NCI-H1048 (cell line): Measurements from ENCODE around the gene RIOX2.

Experiments
- DNase-seq: peaks from one replicate; lab custom pipeline; 2025; lab: John Stamatoyannopoulos, UW

The RIOX2 gene

GRCh38 chr3:97954228-97954827 lies 17.9 kb downstream of the RIOX2 start:
- no peak for DNase-seq

- DNase-seq = no peak
Observed at GRCh38 chr3:97952872-97953271, 19.4 kb downstream of the RIOX2 start.

- DNase-seq = no peak
Observed at GRCh38 chr3:97952280-97952679, 20.0 kb downstream of the RIOX2 start.

- DNase-seq = no peak
Observed at GRCh38 chr3:97950360-97950759, 21.9 kb downstream of the RIOX2 start.

- no peak for DNase-seq
Observed at GRCh38 chr3:97949743-97950142, 22.5 kb downstream of the RIOX2 start.

- DNase-seq = no peak
Observed at GRCh38 chr3:97949110-97949485, 23.1 kb downstream of the RIOX2 start.

- no peak for DNase-seq
Observed at GRCh38 chr3:97948351-97949109, 23.7 kb downstream of the RIOX2 start.

- DNase-seq = no peak
Observed at GRCh38 chr3:97942801-97943546, 29.3 kb downstream of the RIOX2 start.

GRCh38 chr3:97940034-97940433 lies 32.2 kb downstream of the RIOX2 start:
- DNase-seq = no peak

GRCh38 chr3:97939401-97939800 lies 32.8 kb downstream of the RIOX2 start:
- DNase-seq = no peak

- no peak for DNase-seq
Observed at GRCh38 chr3:97938444-97938843, 33.8 kb downstream of the RIOX2 start.

- DNase-seq = no peak
Observed at GRCh38 chr3:97937205-97937604, 35.0 kb downstream of the RIOX2 start.

- no peak for DNase-seq
Observed at GRCh38 chr3:97935842-97936241, 36.4 kb downstream of the RIOX2 start.

GRCh38 chr3:97934980-97935695 lies 37.1 kb downstream of the RIOX2 start:
- DNase-seq = no peak

- DNase-seq = no peak
Observed at GRCh38 chr3:97932387-97932801, 39.8 kb downstream of the RIOX2 start.

- no peak for DNase-seq
Observed at GRCh38 chr3:97931218-97931617, 41.0 kb downstream of the RIOX2 start.

GRCh38 chr3:97930018-97930417 lies 42.2 kb downstream of the RIOX2 start:
- DNase-seq = no peak

GRCh38 chr3:97928986-97929385 lies 43.2 kb downstream of the RIOX2 start:
- DNase-seq = no peak

- no peak for DNase-seq
Observed at GRCh38 chr3:97927704-97928103, 44.5 kb downstream of the RIOX2 start.

GRCh38 chr3:97917813-97918536 lies 54.3 kb downstream of the RIOX2 start:
- DNase-seq = no peak

- no peak for DNase-seq
Observed at GRCh38 chr3:97916576-97916975, 55.7 kb downstream of the RIOX2 start.

- DNase-seq = no peak
Observed at GRCh38 chr3:97914388-97914787, 57.8 kb downstream of the RIOX2 start.
